RWPE2 (cell line): ENCODE measurements around the gene HEXD.

ENCODE experiments used
- ATAC-seq: fragments of 200-7000 bp; cut with Tn5 transposase; 3 replicates; pipeline ENCODE4 v1.9.1; 2021; ENCODE audit warnings: low read depth
- DNase-seq: peaks from one replicate; pipeline ENCODE4 v3.0.0-alpha.2; 2020; ENCODE audit warnings: low spot score
- H3K27ac ChIP-seq: fragments of 450-650 bp; 2 replicates; pipeline ENCODE4 v1.5.1; 2017; ENCODE audit warnings: mild to moderate bottlenecking; ENCODE audit not compliant: poor library complexity, severe bottlenecking
- H3K27me3 ChIP-seq: fragments of 250-450 bp; sonication (Bioruptor Pico); 2 replicates; pipeline ENCODE4 v1.5.1; 2021; ENCODE audit warnings: mild to moderate bottlenecking, moderate library complexity; ENCODE audit not compliant: insufficient read depth, poor library complexity, severe bottlenecking
- H3K36me3 ChIP-seq: fragments of 250-450 bp; sonication (Bioruptor Pico); 2 replicates; pipeline ENCODE4 v1.5.1; 2020; ENCODE audit warnings: low read depth, mild to moderate bottlenecking, moderate library complexity
- H3K4me1 ChIP-seq: fragments of 250-450 bp; sonication (Bioruptor Pico); 2 replicates; pipeline ENCODE4 v1.5.1; 2021; ENCODE audit warnings: mild to moderate bottlenecking, moderate library complexity; ENCODE audit not compliant: insufficient read depth, poor library complexity, severe bottlenecking
- H3K4me3 ChIP-seq: fragments of 250-450 bp; sonication (Bioruptor Pico); 2 replicates; pipeline ENCODE4 v1.5.1; 2021; ENCODE audit warnings: mild to moderate bottlenecking, moderate library complexity; ENCODE audit not compliant: severe bottlenecking
- H3K9me3 ChIP-seq: fragments of 250-450 bp; sonication (Bioruptor Pico); 2 replicates; pipeline ENCODE4 v1.5.1; 2021; ENCODE audit warnings: mild to moderate bottlenecking, moderate library complexity; ENCODE audit not compliant: severe bottlenecking
- CTCF ChIP-seq: fragments of 450-650 bp; IDR thresholded peaks from one replicate; pipeline ENCODE4 v1.5.1; 2017; ENCODE audit warnings: mild to moderate bottlenecking, moderate library complexity; ENCODE audit not compliant: poor library complexity, severe bottlenecking

Gene HEXD

GRCh38 chr17:82483204-82483660 lies 65.1 kb downstream of the HEXD start:
- Histone ChIP-seq H3K9me3 (no peaks in the 10 kb centered on the region), H3K4me3 (no peak overlapping the region), H3K36me3 (peaks cover 22% of the 10 kb centered on the region), H3K4me1 (no peaks in the 10 kb centered on the region), H3K27me3 (no peaks in the 10 kb centered on the region), H3K27ac (no peak overlapping the region)
- no peak for ATAC-seq
- DNase-seq = no peak
- no peak for TF ChIP-seq CTCF

- Histone ChIP-seq H3K27me3 (no peaks in the 10 kb centered on the region), H3K27ac (no peak overlapping the region), H3K9me3 (no peaks in the 10 kb centered on the region), H3K4me3 (no peak overlapping the region), H3K36me3 (peaks cover 18% of the 10 kb centered on the region), H3K4me1 (no peaks in the 10 kb centered on the region)
- ATAC-seq (no peak), DNase-seq (no peak)
- no peak for TF ChIP-seq CTCF
Measured at GRCh38 chr17:82483836-82484235, 65.7 kb downstream of the HEXD start.

GRCh38 chr17:82486231-82487094 lies 68.3 kb downstream of the HEXD start:
- H3K4me3 ChIP-seq = no peak overlapping the region
- H3K9me3 ChIP-seq = no peaks in the 10 kb centered on the region
- no peak overlapping the region for H3K27ac ChIP-seq
- no peaks in the 10 kb centered on the region for H3K4me1 ChIP-seq
- no peak for TF ChIP-seq CTCF
- ATAC-seq (no peak), DNase-seq (no peak)
- no peaks in the 10 kb centered on the region for H3K27me3 ChIP-seq
- H3K36me3 ChIP-seq = peaks cover 3% of the 10 kb centered on the region; the same call in 1 of the 2 replicates

- DNase-seq (no peak), ATAC-seq (no peak)
- Histone ChIP-seq H3K27ac (no peak overlapping the region), H3K27me3 (no peaks in the 10 kb centered on the region), H3K4me1 (peaks cover 6% of the 10 kb centered on the region), H3K4me3 (no peak overlapping the region), H3K9me3 (no peaks in the 10 kb centered on the region), H3K36me3 (peaks cover 3% of the 10 kb centered on the region; the same call in 1 of the 2 replicates)
- TF ChIP-seq CTCF = no peak
Measured at GRCh38 chr17:82487910-82488309, 69.8 kb downstream of the HEXD start.

- Histone ChIP-seq H3K4me1 (peaks cover 11% of the 10 kb centered on the region), H3K9me3 (no peaks in the 10 kb centered on the region), H3K27me3 (no peaks in the 10 kb centered on the region), H3K36me3 (peaks cover 3% of the 10 kb centered on the region; the same call in 1 of the 2 replicates), H3K27ac (no peak overlapping the region), H3K4me3 (no peak overlapping the region)
- DNase-seq = no peak
- no peak for ATAC-seq
- no peak for TF ChIP-seq CTCF
Measured at GRCh38 chr17:82489117-82489516, 71.0 kb downstream of the HEXD start.
